ENCODE measurements around the gene C1orf74.
A peak's percentile ranks its signal among the peaks of the same experiment; 100 is the strongest.

GRCh38 chr1:209827384-209828262 is 43.3 kb upstream of the C1orf74 start, which contains the start of gene UTP25:
- TF ChIP-seq ZNF384 (IDR thresholded peaks at IDR 0.05), result no peak
- no peak for TF ChIP-seq SUZ12 (IDR thresholded peaks at IDR 0.05)
- TF ChIP-seq BHLHE40 (IDR thresholded peaks at IDR 0.05; ENCODE audit: borderline replicate concordance), result no peak
- no peak for TF ChIP-seq PKNOX1 (IDR thresholded peaks at IDR 0.05)
- peak; percentile 98 for TF ChIP-seq L3MBTL2 (conservative IDR thresholded peaks at IDR 0.05)
- TF ChIP-seq ELF4 (IDR thresholded peaks at IDR 0.05), result peak; percentile 64
- TF ChIP-seq SP1 (IDR thresholded peaks at IDR 0.05), result no peak
- no peak for TF ChIP-seq LEF1 (IDR thresholded peaks at IDR 0.05; ENCODE audit: borderline replicate concordance)
- no peak for TF ChIP-seq FOXM1 (IDR thresholded peaks at IDR 0.05; ENCODE audit: borderline replicate concordance)
- TF ChIP-seq FOXK2 (IDR thresholded peaks at IDR 0.05), result peak; percentile 96
- no peak for TF ChIP-seq ARNT (IDR thresholded peaks at IDR 0.05)
- no peak; the same call in 1 of the 2 replicates for TF ChIP-seq TARDBP (IDR thresholded peaks at IDR 0.05)
- no peak for TF ChIP-seq NFRKB (IDR thresholded peaks at IDR 0.05)
- no peak for TF ChIP-seq HDGF (IDR thresholded peaks at IDR 0.05; ENCODE audit: borderline replicate concordance)
